Ishikawa (cell line): ENCODE results near the gene DGKI.

Source experiments
- CEBPB ChIP-seq: IDR thresholded peaks from 2 replicates; pipeline ENCODE4 v1.6.1; 2012
- CREB1 ChIP-seq: IDR thresholded peaks from 2 replicates; pipeline ENCODE4 v1.6.1; 2012; ENCODE audit warnings: low read depth
- EP300 ChIP-seq: IDR thresholded peaks from 2 replicates; pipeline ENCODE4 v1.6.1; 2012; ENCODE audit warnings: borderline replicate concordance
- FOXM1 ChIP-seq: IDR thresholded peaks from 2 replicates; pipeline ENCODE4 v1.6.1; 2012; ENCODE audit warnings: low read depth, borderline replicate concordance
- MAX ChIP-seq: IDR thresholded peaks from 2 replicates; pipeline ENCODE4 v1.6.1; 2012
- NFIC ChIP-seq: IDR thresholded peaks from 2 replicates; pipeline ENCODE4 v1.6.1; 2012
- RAD21 ChIP-seq: IDR thresholded peaks from 2 replicates; pipeline ENCODE4 v1.6.1; 2012; ENCODE audit warnings: low read depth
- REST ChIP-seq: IDR thresholded peaks from 2 replicates; pipeline ENCODE4 v1.6.1; 2012; ENCODE audit warnings: low read depth, mild to moderate bottlenecking
- TAF1 ChIP-seq: IDR thresholded peaks from 2 replicates; pipeline ENCODE4 v1.6.1; 2012; ENCODE audit warnings: low read depth, mild to moderate bottlenecking
- TCF12 ChIP-seq: IDR thresholded peaks from 2 replicates; pipeline ENCODE4 v1.6.1; 2012; ENCODE audit warnings: low read depth
- TEAD4 ChIP-seq: IDR thresholded peaks from 2 replicates; pipeline ENCODE4 v1.6.1; 2012
- USF1 ChIP-seq: IDR thresholded peaks from 2 replicates; pipeline ENCODE4 v1.6.1; 2012
- YY1 ChIP-seq: IDR thresholded peaks from 2 replicates; pipeline ENCODE4 v1.6.1; 2012; ENCODE audit warnings: low read depth
- ZBTB7A ChIP-seq: IDR thresholded peaks from 2 replicates; pipeline ENCODE4 v1.6.1; 2012; ENCODE audit warnings: low read depth

GRCh38 chr7:137343281-137343841 lies 503.4 kb downstream of the DGKI start, which contains the start of gene PTN:
- TF ChIP-seq EP300 (no peak), REST (no peak), RAD21 (no peak), CREB1 (no peak), FOXM1 (no peak), MAX (no peak), CEBPB (no peak), TAF1 (no peak), TEAD4 (no peak), ZBTB7A (no peak), USF1 (no peak), YY1 (no peak), TCF12 (no peak), NFIC (no peak)
